RPMI7951 (cell line): ENCODE results near the gene PTPN4. TPM values are rescaled to one million over a fixed set of nuclear protein-coding genes. Genes with fewer than 3 reads are reported as not detected.

Experiments
- DNase-seq: peaks from one replicate; pipeline ENCODE4 v3.0.0-alpha.2; 2012; ENCODE audit warnings: low read depth
- total RNA-seq: library from RNA; depleted of rRNA; stranded (reverse); fragments of >200 nt; shearing (Covaris generic); gene quantifications from 2 replicates; pipeline ENCODE4 v1.2.3, GENCODE V29; 2014

The PTPN4 gene
- total RNA-seq, 1 experiment from 2014 or later = 19.2 TPM

GRCh38 chr2:119731983-119732382, 27.7 kb upstream of the PTPN4 start:
- DNase-seq = no peak

- DNase-seq = no peak
Measured at GRCh38 chr2:119732601-119733164, 27.0 kb upstream of the PTPN4 start.

DNA sequence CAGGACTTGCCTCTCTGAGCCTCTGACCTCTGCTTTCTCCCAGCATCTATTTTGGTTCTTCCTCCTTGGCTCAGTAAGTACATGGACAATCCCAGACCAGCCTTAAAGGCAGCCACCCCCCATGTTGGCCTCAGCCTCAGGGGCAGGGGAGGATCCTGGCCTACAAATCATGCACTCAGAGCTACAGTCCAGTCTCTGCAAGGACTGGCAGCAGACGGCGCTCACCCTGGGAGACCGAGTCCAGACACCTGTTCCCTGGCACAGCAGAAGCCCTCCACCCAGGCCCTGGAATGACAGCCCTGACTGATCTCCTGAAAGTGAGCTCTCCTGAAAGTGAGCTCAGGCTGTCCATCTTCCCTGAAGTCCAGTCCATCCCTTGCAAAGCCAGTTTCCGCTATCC, 25.7 kb upstream of the PTPN4 start:
- no peak for DNase-seq

DNA sequence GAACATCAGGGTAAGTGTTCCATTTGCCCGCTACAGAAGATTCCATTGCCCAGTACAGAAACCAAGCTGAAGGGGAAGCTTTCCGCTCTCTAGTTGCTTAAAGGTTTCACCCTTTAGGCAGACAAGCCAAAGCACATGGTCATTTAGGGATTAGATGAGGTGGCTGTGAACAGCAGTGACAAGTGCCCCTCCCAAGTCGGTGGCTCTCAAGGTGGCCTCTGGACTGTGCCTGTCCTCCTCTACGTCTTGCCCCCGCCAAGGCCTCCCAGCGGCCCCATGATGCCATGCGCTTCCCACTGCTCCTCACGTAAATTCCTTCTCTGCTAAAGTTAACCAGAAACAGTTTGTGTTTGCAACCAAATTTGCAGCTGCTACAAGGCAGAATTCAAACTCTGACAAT, 24.2 kb upstream of the PTPN4 start:
- no peak for DNase-seq

GRCh38 chr2:119736021-119736420, 23.7 kb upstream of the PTPN4 start:
- DNase-seq = no peak

DNA sequence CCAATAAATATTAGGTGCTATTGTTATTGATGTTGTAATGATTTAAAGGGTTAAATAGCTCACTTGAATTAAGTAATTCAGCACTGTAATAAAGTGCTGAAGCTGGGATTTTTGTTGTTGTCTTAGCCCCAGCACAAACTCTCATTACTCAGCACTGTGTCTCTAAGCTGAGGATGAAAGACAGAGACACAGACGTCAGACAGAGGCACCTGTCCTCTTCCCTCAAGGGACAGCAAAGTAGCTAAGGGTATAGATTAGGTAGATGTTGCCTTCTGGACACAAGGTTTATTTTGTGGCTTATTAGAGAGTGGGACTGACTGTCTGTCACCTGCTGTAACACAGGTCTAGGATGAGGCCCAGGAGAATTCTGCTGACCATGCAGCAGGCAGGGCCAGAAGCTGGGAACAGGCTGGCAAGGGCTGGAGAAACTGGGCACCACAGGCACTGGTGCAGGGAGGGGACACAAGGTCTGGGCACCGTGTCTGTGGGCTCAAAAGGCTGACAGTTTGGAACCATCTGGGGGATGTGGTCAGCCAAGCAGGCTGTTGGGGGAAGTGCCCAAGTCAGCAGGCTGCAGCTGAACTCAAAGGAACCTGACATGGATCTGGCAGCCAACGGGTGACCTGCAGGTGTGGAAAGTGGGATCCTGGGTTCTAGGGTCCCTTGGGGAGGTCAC, 20.0 kb upstream of the PTPN4 start:
- DNase-seq = no peak

DNA sequence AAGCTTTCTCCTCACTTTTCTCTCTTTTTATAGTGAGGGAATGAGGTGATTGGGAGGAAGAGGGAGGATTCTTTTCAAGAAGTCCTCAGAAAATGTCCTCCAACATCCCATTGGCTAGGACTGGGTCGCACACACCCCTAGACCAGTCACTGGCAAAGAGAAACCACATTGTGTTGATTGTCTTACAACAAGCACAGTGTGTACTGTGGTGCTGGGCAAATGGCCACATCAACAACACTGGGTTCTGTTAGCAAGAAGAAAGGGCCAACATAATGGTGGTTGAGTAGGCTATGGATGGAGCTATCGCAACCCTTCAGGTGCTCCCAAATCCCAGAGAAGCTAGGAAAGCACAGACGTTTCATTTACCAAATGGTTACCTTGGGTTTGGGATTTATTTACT, 18.7 kb upstream of the PTPN4 start:
- DNase-seq = no peak

DNA sequence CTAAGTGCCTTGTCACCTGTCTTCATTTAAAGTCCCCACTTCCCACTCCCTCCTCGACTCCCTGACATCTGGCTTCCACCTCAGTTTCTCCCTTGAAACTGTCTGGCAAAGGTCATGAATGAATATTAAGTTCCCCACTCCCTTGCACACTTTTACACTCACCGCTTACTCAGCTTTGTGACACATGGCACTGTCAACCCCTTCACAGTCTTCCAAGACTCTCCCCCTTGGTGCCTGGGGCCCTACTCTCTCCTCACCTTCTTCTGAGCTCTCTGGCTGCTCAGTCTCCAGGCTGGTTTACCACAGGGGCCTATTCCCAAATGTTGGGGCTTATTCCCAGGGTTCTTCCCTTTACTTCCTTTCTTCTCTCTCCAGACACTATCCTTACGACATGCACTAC, 17.9 kb upstream of the PTPN4 start:
- DNase-seq = no peak

DNA sequence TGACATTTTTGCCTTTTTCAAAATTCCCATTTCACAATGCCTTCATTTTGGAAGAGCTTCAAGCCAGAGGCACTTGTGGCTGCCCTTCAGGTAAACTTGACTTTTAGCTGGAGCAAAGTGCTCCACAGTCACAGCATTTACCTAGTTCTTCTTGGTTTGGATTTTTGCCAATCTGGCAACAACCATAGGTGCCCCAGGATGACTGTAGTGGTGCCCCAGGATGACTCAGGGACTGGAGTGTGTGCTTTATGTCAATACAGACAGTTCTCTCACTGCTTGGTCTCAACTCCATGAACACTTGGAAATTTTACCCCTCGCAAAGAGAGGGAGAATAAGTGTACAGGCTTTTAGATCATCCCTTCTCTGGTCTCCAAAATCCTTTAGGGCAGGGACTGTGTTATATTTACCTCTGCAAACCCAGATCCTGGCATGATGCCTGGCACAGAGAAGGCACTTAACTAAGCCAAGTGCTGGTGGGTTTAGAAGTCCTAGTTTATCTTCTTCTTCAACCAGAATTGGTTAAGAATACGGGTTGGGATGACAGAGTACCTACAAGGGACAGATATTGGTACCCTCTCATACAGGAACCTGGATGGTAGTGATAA, 15.3 kb upstream of the PTPN4 start:
- peak; percentile 28 for DNase-seq

DNA sequence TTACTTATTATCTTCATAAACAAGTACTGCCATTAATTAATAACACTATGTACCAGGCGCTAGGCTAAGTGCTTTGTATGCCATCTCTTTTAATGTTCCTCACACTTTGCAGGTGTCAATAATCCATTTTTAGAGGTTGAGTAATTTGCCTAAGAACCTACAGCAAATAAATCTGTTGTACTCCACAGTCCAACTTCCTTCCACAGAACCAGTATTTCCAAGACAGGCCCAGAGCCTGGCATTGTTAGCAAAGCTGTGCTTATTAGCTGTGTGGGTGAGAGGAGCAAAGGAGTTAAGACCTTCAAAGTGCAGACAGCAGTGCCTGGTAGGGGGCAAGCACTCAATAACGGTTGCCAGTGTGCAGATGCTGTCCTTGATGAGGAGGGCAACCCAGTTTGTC, 14.2 kb upstream of the PTPN4 start:
- no peak for DNase-seq

DNA sequence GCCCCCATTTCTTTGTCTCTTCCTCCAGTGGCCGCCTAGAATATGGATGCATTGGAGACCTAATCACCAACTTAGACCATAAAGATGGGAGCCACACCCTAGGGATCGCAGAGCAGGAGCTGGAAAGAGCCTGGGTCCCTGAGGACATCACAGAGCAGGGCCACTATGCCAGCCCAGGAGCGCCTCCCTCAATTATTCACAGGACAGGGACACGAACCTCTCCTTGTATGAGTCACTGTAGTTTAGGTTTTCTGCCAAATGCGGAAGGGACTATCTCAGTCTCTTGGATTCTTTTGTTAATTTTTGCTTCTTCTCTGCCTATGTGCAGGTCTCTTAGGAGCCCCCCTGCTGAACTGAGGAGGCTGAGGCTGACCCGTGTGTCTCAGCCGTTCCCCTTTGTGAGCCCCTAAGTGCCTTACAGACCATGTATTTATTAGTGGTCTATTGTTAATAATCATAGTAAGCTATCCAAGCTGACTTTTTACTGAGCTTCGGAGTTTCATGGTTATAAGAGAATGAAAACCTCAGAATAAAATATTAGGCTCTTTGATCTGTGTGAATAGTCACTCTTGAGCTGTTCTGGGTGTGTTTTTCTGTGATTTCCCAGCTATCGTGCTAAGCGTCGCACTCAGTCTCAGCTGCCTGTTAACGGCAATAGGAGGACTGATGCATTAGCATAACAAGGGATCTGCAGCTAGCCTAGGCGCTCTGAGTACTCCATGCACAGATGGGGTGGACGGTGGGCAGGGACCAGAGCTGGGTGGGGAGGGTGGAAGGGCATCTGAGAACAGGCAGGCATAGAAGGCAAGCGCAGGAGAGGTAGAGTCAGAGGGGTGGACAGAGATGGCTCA, 12.7 kb upstream of the PTPN4 start:
- peak; percentile 46 for DNase-seq

DNA sequence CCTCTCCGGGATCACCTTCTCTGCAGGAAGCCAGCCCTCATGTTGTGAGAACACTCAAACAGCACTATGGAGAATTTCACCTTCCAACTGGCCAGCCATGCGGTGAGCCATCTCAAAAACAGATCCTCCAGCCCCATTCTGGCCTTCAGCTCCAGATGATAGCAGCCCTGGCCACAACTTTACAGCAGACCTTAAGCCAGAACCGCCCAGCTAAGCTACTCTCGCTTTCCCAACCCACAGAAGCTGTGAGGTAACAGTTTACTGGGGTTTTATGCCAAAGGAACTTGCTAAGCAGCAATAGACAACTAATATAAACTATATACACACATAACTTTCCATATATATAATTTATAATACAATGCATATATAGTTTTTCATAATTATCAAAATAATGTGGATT, 11.6 kb upstream of the PTPN4 start:
- DNase-seq = no peak

- no peak for DNase-seq
Measured at GRCh38 chr2:119749477-119750012, 10.2 kb upstream of the PTPN4 start.

DNA sequence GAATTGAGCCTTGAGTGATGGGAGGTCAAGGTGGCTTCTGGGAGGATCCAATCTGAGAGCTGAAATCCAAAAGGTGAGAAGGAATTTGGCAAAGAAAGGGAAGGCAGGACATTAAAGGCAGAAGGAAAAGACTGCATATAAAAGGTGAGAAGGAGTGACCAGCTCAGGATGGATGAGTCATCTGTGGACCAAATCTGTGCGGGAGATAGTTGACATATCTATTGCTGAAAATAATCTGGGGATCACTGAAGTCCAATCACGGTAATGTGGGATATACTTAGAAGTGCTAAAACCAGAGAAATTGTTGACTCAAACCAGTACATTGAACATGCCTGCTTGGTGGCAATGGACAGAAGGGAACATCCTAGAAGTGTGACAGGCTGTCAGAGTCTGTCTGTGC, 8.0 kb upstream of the PTPN4 start:
- no peak for DNase-seq

DNA sequence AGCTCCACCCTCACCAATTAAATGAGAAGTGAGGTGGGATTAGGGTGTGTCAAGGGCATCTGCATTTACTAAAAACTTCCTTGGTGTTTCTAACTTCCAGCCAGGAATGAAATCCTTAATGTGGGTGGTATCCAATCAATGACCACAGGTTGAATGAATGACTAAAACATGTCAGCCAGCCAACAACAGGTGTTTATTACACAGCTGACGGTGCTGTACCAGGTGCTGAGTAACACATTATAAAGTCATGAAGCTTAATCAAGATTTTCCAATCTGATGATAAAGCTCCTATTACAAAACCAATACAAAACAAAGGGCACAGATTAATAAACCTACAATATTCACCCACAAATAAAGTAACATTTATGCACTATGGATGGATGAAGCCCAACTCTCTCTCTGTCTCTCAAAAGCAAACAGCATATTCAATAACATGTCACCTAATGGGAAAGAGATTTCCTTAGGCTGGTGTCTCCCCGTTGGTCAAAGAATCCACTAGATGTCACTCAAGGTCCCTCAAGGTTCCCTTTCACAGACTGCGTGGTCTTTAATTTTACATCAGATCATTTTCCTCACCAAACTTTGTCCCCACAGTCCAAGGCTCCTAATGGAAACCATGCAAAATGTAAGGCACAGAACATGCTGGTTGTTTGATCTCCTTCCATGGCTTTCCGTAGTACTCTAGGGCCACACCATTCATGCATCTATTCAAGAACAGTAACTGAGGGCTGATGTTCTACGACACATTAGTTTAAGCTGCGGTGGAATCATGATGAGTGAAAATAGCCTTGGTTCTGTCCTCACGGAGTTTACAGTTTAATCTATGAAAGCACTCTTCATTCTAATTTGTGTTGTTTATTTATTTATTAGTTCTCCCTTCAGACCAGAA, 6.4 kb upstream of the PTPN4 start:
- DNase-seq = peak; percentile 50

DNA sequence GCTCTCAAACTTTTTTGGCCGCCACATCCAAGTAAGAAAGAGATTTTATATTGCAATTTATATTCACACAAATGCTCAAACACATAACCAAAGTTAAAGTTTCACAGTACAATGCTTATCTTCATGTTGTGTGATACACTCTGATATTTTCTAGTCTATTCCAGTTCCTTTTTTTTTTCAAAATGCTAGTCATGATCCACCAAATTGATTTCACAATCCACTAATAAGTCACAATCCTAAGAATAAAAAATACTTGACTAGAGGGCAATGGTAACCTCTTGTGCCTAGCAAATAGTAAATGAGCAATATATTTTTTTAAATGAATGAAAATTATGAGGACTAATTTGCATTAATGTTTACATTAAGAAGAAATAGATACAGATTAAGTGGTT, 5.8 kb upstream of the PTPN4 start:
- no peak for DNase-seq

GRCh38 chr2:119755906-119756305, 3.8 kb upstream of the PTPN4 start:
- DNase-seq = no peak

DNA sequence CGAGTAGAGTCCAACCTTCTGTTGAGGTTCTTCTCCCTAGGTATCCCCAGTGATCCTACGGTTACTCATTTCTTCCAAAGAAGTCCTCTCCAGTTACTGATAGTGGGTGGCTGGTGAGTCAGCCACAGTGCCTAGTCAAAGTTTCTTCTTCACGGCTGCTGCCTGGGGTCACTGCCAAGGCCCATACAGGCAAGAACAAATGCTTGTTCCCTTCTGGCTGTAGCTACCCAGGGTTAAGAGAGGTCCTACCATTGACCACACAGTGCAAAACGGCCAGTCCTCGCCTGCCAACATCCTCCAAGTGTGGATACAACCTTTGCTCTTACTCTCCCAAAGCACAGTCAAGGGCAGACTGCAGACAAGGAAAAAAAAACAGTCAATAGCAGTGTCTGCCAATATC, 2.9 kb upstream of the PTPN4 start:
- peak; percentile 77 for DNase-seq

DNA sequence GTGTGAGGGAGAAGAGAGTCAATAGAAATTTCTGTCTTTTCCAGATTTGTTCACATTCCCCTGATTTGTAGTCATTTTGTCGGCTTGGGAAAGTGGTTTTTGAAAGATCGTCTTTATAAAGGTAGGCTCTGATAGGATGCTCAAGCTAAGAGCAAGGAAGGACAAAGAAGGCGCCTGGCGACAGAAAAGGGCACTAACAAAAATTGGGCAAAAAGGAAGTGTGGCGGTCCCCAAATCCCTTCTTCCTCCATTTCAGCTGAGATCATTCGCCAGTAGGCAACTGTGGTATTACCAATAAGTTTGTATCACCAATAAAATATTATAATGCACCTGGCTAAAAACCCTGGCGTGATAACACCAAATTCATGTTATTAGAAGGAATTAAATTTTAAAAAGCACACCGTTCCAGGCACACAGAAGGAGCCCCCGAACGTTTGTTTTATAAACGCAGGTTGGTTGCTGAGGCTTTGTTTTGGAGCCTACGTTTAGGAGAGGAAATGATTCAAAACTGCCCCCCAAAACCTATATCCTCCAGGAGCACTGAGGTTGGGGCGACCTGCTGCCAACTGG, 756 bp upstream of the PTPN4 start:
- DNase-seq = no peak

DNA sequence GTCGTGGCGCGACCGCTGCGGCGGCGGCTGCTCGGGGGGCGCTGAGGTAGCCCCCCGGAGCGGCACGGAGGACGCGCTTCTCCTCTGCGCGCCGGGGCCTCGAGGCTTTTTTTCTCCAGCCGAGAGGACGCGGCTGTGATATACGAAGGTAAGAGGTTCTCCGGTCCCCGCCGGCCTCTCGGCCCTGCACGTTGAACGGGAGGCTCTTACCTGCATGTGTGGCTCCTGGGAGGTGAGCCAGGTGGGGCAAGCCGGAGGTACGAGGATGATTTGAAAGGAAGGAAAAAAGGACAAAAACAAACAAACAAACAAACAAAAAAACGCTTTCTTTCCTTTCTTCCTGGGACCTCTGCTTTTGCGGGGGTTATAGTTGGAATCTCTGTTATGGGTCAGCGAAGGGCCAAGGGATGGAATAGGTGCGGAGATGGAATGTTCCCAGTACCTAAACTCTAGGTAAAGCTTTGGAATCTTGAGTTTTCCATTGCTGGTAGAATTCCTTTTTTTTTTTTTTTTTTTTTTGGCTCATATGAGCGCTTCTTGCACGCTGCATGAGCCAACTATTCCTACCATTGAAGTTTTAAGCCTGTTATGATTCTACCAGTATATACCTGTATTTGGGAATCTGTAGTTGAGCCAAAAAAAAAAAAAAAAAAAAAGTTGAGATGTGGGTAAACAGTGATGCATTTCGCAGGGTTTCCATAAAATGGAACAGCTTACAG, 674 bp downstream of the PTPN4 start:
- DNase-seq = no peak

DNA sequence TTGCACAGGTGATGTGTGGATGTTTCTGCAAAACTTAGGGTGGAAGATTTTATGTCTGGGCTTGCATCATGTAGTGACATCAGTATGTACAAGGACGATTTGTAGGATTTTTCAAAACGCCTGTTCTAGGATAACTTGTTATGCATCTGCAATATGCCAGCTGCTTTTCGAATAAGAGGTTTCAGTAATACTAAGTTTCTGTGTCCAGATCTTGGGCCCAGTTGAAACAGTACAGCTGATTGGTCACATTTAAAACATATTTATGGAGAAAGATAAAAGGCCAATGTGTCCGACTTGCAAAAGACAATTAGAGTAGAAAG, 1.2 kb downstream of the PTPN4 start:
- peak; percentile 35 for DNase-seq
